ENCODE data around the gene VMAC. TPM values are rescaled to one million over a fixed set of nuclear protein-coding genes. Genes with fewer than 3 reads are reported as not detected.

VMAC gene
- total and polyA plus RNA-seq, 2 experiments from 2014 or later: 2.1 to 4.4 TPM

- H3K4me2 ChIP-seq (ENCODE audit: unreplicated experiment): no peak overlapping the region
- H3K36me3 ChIP-seq (ENCODE audit: low read depth): no peaks in the 10 kb centered on the region; the same call in 1 of the 2 replicates
- H3K79me2 ChIP-seq (ENCODE audit: insufficient read depth): 0 out of 2 replicates have a peak, but pooled peaks cover under 1% of the 10 kb centered on the region
- peaks cover 12% of the 10 kb centered on the region for H3K4me1 ChIP-seq (ENCODE audit: insufficient read depth)
- TF ChIP-seq EZH2phosphoT487 (IDR thresholded peaks at IDR 0.05; ENCODE audit: insufficient read depth, low read depth): no peak
- no peak for TF ChIP-seq EZH2 (IDR thresholded peaks at IDR 0.05; ENCODE audit: insufficient read depth, poor library complexity, severe bottlenecking)
- H3K27ac ChIP-seq: no peak overlapping the region
- DNase-seq: no peak
- H3K27me3 ChIP-seq (replicated peaks; ENCODE audit: insufficient read depth): no peaks in the 10 kb centered on the region
- peaks cover 4% of the 10 kb centered on the region for H3F3A ChIP-seq (ENCODE audit: insufficient read depth)
- no peaks in the 10 kb centered on the region for H3K9me3 ChIP-seq (ENCODE audit: low read depth)
- 5 to 38% methylated on average over 1 of the region's 1 CpG for WGBS, 2 experiments (ENCODE audit: low coverage in 1 of 2, low lambda C conversion rate in 2 of 2, missing lambda C conversion rate in 2 of 2)
- no peaks in the 10 kb centered on the region for H4K20me1 ChIP-seq (ENCODE audit: insufficient read depth)
- in situ Hi-C loops (cut with MboI): no loop called here
- no peaks in the 10 kb centered on the region for H3K9me2 ChIP-seq (ENCODE audit: insufficient read depth)
- H3K9ac ChIP-seq: no peak overlapping the region
- no peak overlapping the region for H3K4me3 ChIP-seq
- H2AFZ ChIP-seq: no peak overlapping the region
These were observed 6.7 kb downstream of the VMAC start for GRCh38 chr19:5911366-5911765.

GRCh38 chr19:5913739-5914357 lies 9.2 kb downstream of the VMAC start, which contains the start of gene CAPS:
TSS of gene CAPS (plus strand) at chr19:5914254. CDS start at chr19:5914407, 153 bp downstream.
- Histone ChIP-seq H3K27ac (peak within 1 kb of the TSS; percentile 56), H3K36me3 (ENCODE audit: low read depth) (no peaks in the 10 kb centered on the region; the same call in 1 of the 2 replicates), H3F3A (ENCODE audit: insufficient read depth) (peaks cover 4% of the 10 kb centered on the region), H2AFZ (no peak within 1 kb of the TSS), H3K9me3 (ENCODE audit: low read depth) (no peaks in the 10 kb centered on the region), H3K9ac (peak within 1 kb of the TSS; percentile 62), H3K79me2 (ENCODE audit: insufficient read depth) (no peaks in the 10 kb centered on the region), H3K4me2 (ENCODE audit: unreplicated experiment) (peak within 1 kb of the TSS; percentile 3), H3K27me3 (replicated peaks; ENCODE audit: insufficient read depth) (no peaks in the 10 kb centered on the region), H3K4me3 (no peak within 1 kb of the TSS), H3K4me1 (ENCODE audit: insufficient read depth) (peaks cover 12% of the 10 kb centered on the region), H4K20me1 (ENCODE audit: insufficient read depth) (no peaks in the 10 kb centered on the region), H3K9me2 (ENCODE audit: insufficient read depth) (no peaks in the 10 kb centered on the region)
- no peak for TF ChIP-seq EZH2 (IDR thresholded peaks at IDR 0.05; ENCODE audit: insufficient read depth, poor library complexity, severe bottlenecking)
- no peak for TF ChIP-seq EZH2phosphoT487 (IDR thresholded peaks at IDR 0.05; ENCODE audit: insufficient read depth, low read depth)
- DNase-seq: peak; percentile 88
- 66 to 71% methylated on average over 10 of the region's 10 CpGs for WGBS, 2 experiments (ENCODE audit: low coverage in 1 of 2, low lambda C conversion rate in 2 of 2, missing lambda C conversion rate in 2 of 2)
- in situ Hi-C loops (cut with MboI): no loop called here

- Histone ChIP-seq H3K4me1 (ENCODE audit: insufficient read depth) (peaks cover 12% of the 10 kb centered on the region), H3K9ac (peak overlapping the region; percentile 62), H3K27ac (peak overlapping the region; percentile 40), H2AFZ (no peak overlapping the region), H3F3A (ENCODE audit: insufficient read depth) (peaks cover 4% of the 10 kb centered on the region), H4K20me1 (ENCODE audit: insufficient read depth) (no peaks in the 10 kb centered on the region), H3K9me2 (ENCODE audit: insufficient read depth) (no peaks in the 10 kb centered on the region), H3K4me3 (no peak overlapping the region), H3K27me3 (replicated peaks; ENCODE audit: insufficient read depth) (no peaks in the 10 kb centered on the region), H3K4me2 (ENCODE audit: unreplicated experiment) (peak overlapping the region; percentile 3), H3K79me2 (ENCODE audit: insufficient read depth) (no peaks in the 10 kb centered on the region), H3K9me3 (ENCODE audit: low read depth) (no peaks in the 10 kb centered on the region), H3K36me3 (ENCODE audit: low read depth) (no peaks in the 10 kb centered on the region; the same call in 1 of the 2 replicates)
- no peak for DNase-seq
- no peak for TF ChIP-seq EZH2 (IDR thresholded peaks at IDR 0.05; ENCODE audit: insufficient read depth, poor library complexity, severe bottlenecking)
- no peak for TF ChIP-seq EZH2phosphoT487 (IDR thresholded peaks at IDR 0.05; ENCODE audit: insufficient read depth, low read depth)
- 28 to 30% methylated on average over 22 of the region's 22 CpGs for WGBS, 2 experiments (ENCODE audit: low coverage in 1 of 2, low lambda C conversion rate in 2 of 2, missing lambda C conversion rate in 2 of 2)
- in situ Hi-C loops (cut with MboI): no loop called here
These were observed 9.7 kb downstream of the VMAC start for GRCh38 chr19:5914358-5914774.

GRCh38 chr19:5914946-5915781 lies 10.5 kb downstream of the VMAC start:
- Histone ChIP-seq H3F3A (ENCODE audit: insufficient read depth) (peaks cover 4% of the 10 kb centered on the region), H2AFZ (no peak overlapping the region), H3K9me2 (ENCODE audit: insufficient read depth) (no peaks in the 10 kb centered on the region), H4K20me1 (ENCODE audit: insufficient read depth) (no peaks in the 10 kb centered on the region), H3K4me1 (ENCODE audit: insufficient read depth) (peaks cover 12% of the 10 kb centered on the region), H3K9me3 (ENCODE audit: low read depth) (no peaks in the 10 kb centered on the region), H3K27ac (no peak overlapping the region), H3K9ac (peak overlapping the region; percentile 62; the same call in 1 of the 2 replicates), H3K4me3 (no peak overlapping the region), H3K4me2 (ENCODE audit: unreplicated experiment) (no peak overlapping the region), H3K27me3 (replicated peaks; ENCODE audit: insufficient read depth) (no peaks in the 10 kb centered on the region), H3K79me2 (ENCODE audit: insufficient read depth) (no peaks in the 10 kb centered on the region), H3K36me3 (ENCODE audit: low read depth) (no peaks in the 10 kb centered on the region; the same call in 1 of the 2 replicates)
- in situ Hi-C loops (cut with MboI): no loop called here
- TF ChIP-seq EZH2phosphoT487 (IDR thresholded peaks at IDR 0.05; ENCODE audit: insufficient read depth, low read depth) (no peak), EZH2 (IDR thresholded peaks at IDR 0.05; ENCODE audit: insufficient read depth, poor library complexity, severe bottlenecking) (no peak)
- no peak for DNase-seq
- 84 to 85% methylated on average over 39 to 42 of the region's 42 CpGs for WGBS, 2 experiments (ENCODE audit: low coverage in 1 of 2, low lambda C conversion rate in 2 of 2, missing lambda C conversion rate in 2 of 2)

All from GM23248 (cell line).